GM19351 (cell line): Measurements from ENCODE around the gene AQP11.
A peak's percentile ranks its signal among the peaks of the same experiment; 100 is the strongest.
"Not testable (repeated sequence)": the region's sequence is repeated elsewhere in the genome, so short reads cannot be mapped to it uniquely, and the experiment has no call there.

Experiments used
- ATAC-seq: cut with Tn5 transposase; IDR thresholded peaks from one replicate; pipeline ENCODE4 v1.9.1; 2021; ENCODE audit warnings: mild to moderate bottlenecking, moderate library complexity; ENCODE audit not compliant: unreplicated experiment

AQP11 gene

DNA sequence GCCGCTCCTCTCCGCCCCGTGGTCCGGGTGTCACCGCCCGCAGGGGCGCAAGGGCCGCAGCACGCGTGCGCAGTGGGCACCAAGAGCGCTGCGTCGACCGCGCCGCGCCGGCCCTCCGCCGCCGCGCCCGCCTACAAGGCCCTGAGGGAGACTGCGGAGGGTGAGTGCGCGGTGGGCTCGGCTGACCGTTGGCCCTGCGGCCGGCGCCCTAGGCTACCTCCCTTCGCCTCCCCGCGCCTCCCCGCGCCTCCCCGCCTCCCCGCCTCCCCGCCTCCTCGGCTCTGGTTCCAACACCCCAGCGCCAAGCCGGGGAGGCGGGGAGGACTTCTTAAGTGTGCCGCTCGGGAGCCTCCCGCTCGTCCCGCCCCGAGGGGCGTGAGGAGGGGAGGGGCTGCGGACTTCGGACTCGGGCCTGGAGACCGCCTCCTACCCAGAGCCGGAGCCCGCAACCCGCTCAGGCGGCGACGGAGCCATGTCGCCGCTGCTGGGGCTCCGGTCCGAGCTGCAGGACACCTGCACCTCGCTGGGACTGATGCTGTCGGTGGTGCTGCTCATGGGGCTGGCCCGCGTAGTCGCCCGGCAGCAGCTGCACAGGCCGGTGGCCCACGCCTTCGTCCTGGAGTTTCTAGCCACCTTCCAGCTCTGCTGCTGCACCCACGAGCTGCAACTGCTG lies at the start of gene AQP11:
Gene AQP11 (plus strand): TSS at position 433 of the 673 bp plus-strand sequence. CDS start 40 bp downstream, at position 473.
- ATAC-seq = peak; percentile 89

DNA sequence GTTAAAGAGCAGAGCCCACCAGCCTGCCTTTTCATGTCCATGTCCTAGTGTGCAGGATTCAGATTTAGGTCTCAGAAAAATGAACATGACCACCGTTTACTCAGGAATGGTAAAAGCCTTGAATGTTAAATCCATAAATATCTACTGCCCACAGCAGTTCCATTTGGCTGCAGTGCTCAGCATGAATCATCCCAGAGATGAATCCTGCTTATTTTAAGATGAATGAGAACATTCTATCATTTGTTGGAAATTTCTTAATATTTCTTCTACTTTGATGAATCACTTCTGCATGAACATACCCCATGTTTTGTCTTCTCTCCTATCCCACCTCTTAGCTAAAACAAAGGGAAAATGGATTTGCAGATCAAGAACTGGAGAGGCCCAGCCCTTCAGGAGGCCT lies 47.5 kb upstream of the AQP11 start:
- no peak for ATAC-seq

DNA sequence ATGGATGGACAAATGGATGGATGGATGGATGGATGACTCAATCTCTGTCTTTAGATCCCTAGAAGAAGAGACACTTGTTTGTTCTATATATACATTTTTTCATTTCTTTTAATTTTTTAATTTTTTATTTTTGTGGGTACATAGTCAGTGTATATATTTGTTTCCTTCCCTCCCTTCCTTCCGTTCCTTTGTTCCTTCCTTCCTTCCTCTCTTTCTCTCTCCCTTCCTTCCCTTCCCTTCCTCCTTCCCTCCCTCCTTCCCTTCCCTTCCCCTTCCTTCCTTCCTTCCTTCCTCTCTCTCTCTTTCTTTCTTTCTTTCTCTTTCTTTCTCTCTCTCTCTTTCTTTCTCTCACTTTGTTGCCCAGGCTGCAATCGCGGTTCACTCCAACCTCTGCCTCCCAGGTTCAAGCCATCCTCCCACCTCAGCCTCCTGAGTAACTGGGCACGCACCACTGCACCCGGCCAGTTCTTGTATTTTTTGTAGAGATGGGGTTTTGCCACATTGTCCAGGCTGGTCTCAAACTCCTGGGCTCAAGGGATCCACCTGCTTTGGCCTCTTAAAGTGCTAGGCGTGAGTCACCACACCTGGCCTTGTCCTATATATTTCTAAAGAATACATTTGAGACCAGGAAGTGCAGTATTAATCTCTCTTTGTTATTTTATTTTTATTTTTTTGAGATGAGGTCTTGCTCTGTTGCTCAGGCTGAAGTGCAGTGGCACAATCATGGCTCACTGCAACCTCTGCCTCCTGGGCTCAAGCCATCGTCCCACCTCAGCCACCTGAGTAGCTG lies 42.5 kb upstream of the AQP11 start:
- ATAC-seq = no peak

DNA sequence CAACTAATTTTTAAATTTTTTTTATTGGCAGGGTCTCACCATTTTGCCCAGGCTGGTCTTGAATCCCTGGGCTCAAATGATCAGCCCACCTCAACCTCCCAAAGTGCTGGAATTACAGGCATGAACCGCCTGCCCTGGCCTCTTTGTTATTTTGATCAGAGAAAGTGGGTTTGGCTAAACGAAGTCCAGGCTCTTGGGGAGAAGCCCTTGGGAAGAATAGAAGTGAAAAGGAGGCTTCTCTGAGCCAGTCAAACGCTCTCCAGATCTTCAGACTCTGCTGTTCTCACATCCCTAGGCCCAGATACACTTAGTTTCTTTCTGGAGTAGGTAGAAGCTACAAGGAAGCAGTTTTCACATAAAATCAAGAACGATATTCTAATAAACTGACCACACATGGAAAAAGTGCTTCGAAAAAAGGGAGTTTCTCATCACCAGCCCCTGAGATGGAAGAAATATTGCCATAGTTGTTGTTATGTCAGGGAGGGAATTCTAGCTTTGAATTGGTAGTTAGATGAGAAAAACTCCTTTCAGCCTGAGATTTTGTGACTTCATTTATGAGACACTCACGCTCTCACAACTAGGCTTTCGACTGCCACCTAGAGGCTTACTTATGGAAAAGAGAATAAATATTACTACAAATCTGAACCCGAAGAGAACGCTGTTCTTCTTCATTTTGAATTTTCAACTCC lies 41.7 kb upstream of the AQP11 start:
- ATAC-seq = no peak

- ATAC-seq = no peak
Observed at GRCh38 chr11:77548552-77549445, 41.0 kb upstream of the AQP11 start.

DNA sequence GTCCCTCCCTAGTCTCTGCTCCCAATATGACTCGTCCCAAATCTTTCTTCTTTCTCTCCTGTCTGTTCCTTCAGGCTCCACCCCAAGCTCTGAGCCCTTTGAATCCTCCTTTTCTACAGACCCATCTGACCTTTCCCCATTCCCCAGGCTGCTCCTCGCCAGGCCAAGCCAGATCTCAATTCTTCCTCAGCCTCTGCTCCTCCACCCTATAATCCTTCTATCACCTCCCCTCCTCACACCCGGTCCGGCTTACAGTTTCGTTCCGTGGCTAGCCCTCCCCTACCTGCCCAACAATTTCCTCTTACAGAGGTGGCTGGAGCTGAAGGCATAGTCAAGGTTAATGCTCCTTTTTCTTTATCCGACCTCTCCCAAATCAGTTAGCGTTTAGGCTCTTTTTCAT lies 38.3 kb upstream of the AQP11 start:
- ATAC-seq = not testable (repeated sequence)

- ATAC-seq = no peak
Observed at GRCh38 chr11:77557553-77557952, 32.2 kb upstream of the AQP11 start.

DNA sequence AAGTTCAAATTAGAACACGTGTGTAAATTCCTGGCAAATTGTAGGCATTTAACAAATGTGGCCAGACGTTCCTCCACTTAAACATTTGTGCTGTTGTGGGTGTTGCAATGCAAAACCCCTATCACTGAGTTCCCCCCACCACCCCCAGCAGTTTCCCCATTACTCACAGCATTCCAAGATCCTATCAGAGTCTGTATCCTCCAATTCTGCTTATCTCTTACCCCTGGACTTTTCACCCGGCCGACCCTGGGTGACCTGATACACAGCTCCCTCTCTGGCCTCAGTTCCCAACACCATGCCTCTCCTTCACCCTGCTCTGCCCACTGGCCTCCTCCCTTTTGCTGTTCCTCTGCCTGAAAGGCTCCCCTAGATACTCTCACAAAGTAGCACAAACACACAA lies 31.4 kb upstream of the AQP11 start:
- no peak for ATAC-seq

DNA sequence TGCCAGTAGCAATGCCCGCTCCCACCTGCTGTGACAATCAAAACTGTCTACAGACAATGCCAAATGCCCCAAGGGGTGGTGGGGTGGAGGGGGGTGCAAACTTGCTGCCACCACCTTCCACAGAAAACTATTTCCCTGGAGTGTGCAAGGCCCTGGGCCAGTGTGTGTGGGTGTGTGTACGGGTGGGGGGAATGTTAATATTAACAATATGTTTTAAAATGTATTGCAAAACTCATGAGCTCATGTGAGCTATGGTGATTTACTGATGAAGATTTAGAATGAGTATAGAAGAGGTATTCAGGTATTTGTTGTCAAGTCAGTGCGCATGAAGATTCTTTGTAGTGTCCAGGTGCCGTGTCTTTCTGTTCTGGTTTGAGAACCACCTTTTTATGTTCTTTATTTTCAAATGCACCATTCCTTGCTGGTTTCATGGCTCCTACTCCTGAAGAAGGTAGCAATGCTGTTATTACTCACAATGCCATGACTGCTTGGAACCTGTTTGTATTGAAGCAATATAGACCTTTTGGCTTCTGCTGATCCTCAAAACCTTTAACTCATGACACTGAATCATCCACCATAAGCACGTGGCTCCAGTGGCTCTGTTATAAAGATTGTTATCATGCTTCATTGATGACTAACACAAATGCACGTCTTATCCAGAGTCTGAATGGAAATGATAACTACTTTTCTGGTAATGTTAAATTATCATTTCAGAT lies 29.9 kb upstream of the AQP11 start:
- no peak for ATAC-seq

DNA sequence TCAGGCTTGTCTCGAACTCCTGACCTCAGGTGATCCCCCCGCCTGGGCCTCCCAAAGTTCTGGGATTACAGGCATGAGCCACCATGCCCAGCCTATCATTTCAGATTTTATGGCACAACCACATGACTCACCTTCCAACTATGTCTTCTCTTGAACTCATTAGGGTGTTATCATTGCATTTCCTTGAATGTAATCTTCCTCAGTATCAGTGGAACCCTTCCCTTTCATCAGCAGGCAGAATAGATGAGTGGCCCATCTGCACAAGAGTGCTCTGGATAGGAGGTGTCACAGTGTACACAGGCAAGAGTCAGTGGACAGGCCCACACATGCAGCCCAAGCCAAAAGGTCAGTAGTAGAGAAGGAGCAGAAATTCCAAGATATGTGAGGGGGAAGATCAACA lies 29.1 kb upstream of the AQP11 start:
- ATAC-seq = no peak

- no peak for ATAC-seq
Observed at GRCh38 chr11:77561257-77561656, 28.5 kb upstream of the AQP11 start.

DNA sequence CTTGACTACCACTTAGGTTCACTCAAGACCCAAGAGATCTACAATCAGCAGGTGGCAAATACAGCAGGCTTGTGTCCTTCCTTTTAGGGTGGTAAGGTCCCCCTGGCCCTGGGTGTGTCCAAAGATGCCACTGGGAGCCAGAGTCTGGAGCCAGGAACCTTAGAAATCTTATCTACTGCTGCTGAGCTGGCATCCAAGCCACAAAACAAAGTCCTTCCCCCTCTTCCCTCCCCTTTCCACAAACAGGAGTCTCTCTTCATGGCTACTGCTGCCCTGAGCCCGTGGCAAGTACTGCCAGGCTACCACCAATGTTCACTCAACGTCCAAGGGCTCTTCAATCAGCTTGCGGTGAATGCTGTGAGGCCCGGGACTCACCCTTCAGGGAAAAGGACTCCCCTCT lies 21.4 kb upstream of the AQP11 start:
- ATAC-seq = no peak

DNA sequence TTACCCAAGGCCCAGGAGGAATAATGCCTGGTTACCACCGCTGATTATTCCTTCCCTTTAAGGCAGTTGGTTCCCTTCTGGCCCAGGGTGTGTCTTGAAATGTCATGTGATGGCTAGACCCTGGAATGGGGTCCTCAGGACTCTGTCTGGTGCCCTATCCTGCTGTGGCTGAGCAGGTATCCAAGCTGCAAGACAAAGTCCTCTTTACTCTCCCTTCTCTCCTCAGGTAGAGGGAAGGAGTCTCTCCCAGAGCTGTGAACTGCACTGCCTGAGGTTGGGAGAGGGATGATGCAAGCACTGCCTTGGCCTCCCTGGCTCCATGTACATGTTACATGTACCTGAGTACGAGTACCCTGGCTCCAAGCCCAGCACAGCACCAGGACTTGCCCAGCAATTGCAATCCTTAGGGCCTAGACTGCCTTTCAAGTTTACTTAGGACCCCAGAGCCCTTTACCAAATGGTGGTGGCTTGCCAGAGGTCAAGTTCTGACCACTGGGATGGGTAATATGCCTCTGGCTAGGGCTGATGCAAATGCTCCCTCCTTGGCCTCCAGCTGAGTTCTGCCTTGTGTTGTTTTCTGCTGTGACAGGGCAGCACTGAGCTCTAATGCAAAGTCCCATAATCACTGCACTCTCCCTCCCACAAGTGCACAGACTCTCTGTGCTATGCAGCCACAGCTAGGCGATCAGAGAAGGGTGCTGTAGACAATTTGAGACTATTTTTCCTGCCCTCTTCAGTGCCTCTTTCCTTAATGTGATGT lies 20.7 kb upstream of the AQP11 start:
- no peak for ATAC-seq

- ATAC-seq = no peak
Observed at GRCh38 chr11:77569676-77570070, 20.1 kb upstream of the AQP11 start.

GRCh38 chr11:77570896-77571295 lies 18.9 kb upstream of the AQP11 start:
- ATAC-seq = not testable (repeated sequence)

GRCh38 chr11:77575428-77575827 lies 14.3 kb upstream of the AQP11 start:
- ATAC-seq = not testable (repeated sequence)

DNA sequence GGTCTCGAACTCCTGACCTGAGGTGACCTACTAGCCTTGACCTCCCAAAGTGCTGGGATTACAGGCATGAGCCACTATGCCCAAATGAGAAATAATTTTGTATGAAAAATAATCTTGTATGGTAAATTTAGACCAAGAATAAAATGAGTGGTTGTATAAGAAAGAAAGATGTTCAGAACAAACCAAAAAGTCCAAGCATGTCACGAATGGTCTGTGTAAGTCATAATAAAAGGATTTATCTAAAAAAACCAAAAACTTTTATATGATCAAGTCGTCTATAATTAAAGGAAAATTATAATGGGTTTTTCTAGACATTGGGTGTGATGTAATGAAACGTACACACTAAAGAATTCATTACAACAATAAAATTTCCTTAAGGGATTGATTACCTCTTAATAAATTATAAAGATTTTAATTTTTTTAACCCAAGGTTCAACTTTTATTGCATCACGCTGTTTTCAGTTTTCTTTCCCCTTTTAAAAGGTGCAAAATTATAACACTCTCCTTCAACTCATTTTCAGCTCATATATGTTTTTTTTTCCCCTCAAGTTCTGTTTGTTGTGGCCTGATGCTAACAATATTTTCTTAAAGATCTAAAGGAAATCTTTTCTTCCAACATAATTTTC lies 8.9 kb upstream of the AQP11 start:
- no peak for ATAC-seq

- peak; percentile 27 for ATAC-seq
Observed at GRCh38 chr11:77589181-77589520, 602 bp upstream of the AQP11 start.

DNA sequence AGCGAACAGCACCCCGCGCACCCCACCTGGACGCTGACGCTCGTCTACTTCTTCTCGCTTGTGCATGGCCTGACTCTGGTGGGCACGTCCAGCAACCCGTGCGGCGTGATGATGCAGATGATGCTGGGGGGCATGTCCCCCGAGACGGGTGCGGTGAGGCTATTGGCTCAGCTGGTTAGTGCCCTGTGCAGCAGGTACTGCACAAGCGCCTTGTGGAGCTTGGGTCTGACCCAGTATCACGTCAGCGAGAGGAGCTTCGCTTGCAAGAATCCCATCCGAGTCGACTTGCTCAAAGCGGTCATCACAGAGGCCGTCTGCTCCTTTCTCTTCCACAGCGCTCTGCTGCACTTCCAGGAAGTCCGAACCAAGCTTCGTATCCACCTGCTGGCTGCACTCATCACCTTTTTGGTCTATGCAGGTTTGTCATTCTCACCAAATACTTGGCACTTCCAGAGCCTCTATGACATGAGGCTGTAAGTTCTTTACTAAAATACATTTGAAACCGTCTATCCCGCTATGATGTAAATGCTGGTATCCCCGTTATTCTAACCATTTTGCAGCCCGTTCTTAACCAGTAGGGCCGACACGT lies 535 bp downstream of the AQP11 start:
- ATAC-seq = no peak
